Bronchial epithelial cell (primary cell): Measurements from ENCODE around the gene GPR150. TPM values are rescaled to one million over a fixed set of nuclear protein-coding genes. Genes with fewer than 3 reads are reported as not detected.

ENCODE experiments used
- DNase-seq: peaks from one replicate; pipeline ENCODE4 v3.0.0-alpha.2; 2010; ENCODE audit warnings: low read depth
- FAIRE-seq: peaks from 2 replicates; lab custom pipeline; 2011; peaks lifted over from hg19 to GRCh38; lab: Jason Lieb, UNC
- H3K27me3 ChIP-seq: 2 replicates; pipeline ENCODE4 v1.5.1; 2011; ENCODE audit warnings: low read length; ENCODE audit not compliant: control insufficient read depth, insufficient read depth
- H3K36me3 ChIP-seq: 2 replicates; pipeline ENCODE4 v1.5.1; 2011; ENCODE audit warnings: low read length; ENCODE audit not compliant: control insufficient read depth, insufficient read depth
- H3K4me3 ChIP-seq: 2 replicates; pipeline ENCODE4 v1.5.1; 2011; ENCODE audit warnings: mild to moderate bottlenecking, low read depth, low read length, control low read depth
- total RNA-seq: library from RNA; depleted of rRNA; stranded (reverse); fragments of >200 nt; gene quantifications from 2 replicates; pipeline ENCODE4 v1.2.1, GENCODE V29; 2014
- TF ChIP-seq, protein P1 (sequence below): IDR thresholded peaks from 2 replicates; pipeline ENCODE4 v1.5.1; 2011; ENCODE audit warnings: mild to moderate bottlenecking, moderate library complexity, low read length, control low read depth, inconsistent platforms; ENCODE audit not compliant: insufficient read depth, severe bottlenecking

The GPR150 gene
- total RNA-seq = 0.26 TPM in 2 replicates

DNA sequence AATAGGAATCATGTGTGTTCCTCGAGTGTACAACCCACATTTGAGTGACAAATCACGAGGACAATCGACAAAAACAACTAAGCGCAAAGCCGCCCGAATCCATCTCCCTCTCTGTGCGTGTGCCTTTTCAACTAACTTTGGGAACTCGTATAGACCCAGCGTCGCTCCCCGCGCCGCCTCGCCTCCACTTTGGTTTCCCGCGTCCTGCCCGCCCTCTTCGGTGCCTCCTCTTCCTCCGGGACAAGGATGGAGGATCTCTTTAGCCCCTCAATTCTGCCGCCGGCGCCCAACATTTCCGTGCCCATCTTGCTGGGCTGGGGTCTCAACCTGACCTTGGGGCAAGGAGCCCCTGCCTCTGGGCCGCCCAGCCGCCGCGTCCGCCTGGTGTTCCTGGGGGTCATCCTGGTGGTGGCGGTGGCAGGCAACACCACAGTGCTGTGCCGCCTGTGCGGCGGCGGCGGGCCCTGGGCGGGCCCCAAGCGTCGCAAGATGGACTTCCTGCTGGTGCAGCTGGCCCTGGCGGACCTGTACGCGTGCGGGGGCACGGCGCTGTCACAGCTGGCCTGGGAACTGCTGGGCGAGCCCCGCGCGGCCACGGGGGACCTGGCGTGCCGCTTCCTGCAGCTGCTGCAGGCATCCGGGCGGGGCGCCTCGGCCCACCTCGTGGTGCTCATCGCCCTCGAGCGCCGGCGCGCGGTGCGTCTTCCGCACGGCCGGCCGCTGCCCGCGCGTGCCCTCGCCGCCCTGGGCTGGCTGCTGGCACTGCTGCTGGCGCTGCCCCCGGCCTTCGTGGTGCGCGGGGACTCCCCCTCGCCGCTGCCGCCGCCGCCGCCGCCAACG, at the start of gene GPR150:
Gene GPR150, plus strand, starts transcription at position 58 of the 840 bp plus-strand sequence. Its CDS starts 189 bp downstream, at position 247.
- TF ChIP-seq, protein P1, sequence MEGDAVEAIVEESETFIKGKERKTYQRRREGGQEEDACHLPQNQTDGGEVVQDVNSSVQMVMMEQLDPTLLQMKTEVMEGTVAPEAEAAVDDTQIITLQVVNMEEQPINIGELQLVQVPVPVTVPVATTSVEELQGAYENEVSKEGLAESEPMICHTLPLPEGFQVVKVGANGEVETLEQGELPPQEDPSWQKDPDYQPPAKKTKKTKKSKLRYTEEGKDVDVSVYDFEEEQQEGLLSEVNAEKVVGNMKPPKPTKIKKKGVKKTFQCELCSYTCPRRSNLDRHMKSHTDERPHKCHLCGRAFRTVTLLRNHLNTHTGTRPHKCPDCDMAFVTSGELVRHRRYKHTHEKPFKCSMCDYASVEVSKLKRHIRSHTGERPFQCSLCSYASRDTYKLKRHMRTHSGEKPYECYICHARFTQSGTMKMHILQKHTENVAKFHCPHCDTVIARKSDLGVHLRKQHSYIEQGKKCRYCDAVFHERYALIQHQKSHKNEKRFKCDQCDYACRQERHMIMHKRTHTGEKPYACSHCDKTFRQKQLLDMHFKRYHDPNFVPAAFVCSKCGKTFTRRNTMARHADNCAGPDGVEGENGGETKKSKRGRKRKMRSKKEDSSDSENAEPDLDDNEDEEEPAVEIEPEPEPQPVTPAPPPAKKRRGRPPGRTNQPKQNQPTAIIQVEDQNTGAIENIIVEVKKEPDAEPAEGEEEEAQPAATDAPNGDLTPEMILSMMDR = no peak
- no peak for DNase-seq

DNA sequence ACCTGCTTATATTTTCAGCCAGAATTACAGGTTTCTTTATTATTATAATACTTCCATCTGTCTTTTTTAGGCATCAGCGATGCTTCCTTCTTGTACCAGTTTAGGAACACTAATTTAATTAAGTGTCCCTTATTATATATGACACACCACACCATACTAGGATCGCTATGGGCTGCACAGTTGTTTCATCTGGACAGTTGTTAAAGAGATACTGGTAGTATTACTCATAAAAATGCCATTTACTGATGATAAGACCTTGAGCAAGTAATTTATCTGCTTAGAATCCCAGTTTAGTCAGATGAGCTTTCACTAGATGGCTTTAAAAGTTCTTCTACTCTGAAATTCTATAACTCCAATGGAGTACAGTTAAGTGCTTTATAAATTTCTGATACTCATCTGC, 47.9 kb upstream of the GPR150 start:
- H3K36me3 ChIP-seq = no peaks in the 10 kb centered on the region
- H3K27me3 ChIP-seq = no peaks in the 10 kb centered on the region
- FAIRE-seq (no peak), DNase-seq (no peak)
- TF ChIP-seq, protein P1 = no peak
- no peak overlapping the region for H3K4me3 ChIP-seq

More for the DNA sequence above, at the start of gene GPR150:
- no peaks in the 10 kb centered on the region for H3K36me3 ChIP-seq
- H3K4me3 ChIP-seq = peak within 1 kb of the TSS; percentile 48
- FAIRE-seq = no peak
- H3K27me3 ChIP-seq = no peaks in the 10 kb centered on the region

GRCh38 chr5:95581576-95581975, 38.3 kb upstream of the GPR150 start:
- no peak for FAIRE-seq
- Histone ChIP-seq H3K36me3 (no peaks in the 10 kb centered on the region), H3K4me3 (no peak overlapping the region), H3K27me3 (no peaks in the 10 kb centered on the region)
- TF ChIP-seq, protein P1 = no peak
- DNase-seq = no peak

DNA sequence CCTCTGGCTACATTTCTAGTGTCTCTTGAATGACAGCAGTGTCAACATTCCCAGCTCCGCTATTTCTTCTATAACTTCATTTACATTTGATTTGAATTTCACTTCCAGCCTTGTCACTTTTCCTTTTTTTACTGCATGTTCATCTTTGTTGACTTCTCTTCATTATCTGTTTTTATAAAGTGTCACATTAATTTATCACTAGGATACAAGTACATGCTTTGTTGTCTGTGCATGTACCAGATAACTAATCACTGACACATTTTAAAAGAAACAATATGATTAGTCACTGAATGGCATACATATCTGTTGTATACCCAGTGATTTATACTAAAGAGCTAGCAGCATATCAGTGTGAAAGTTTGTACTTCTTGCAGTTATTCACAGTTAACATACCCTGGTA, 35.9 kb upstream of the GPR150 start:
- FAIRE-seq (no peak), DNase-seq (peak; percentile 58)
- H3K27me3 ChIP-seq = no peaks in the 10 kb centered on the region
- TF ChIP-seq, protein P1 = no peak
- H3K4me3 ChIP-seq = no peak overlapping the region
- H3K36me3 ChIP-seq = no peaks in the 10 kb centered on the region

DNA sequence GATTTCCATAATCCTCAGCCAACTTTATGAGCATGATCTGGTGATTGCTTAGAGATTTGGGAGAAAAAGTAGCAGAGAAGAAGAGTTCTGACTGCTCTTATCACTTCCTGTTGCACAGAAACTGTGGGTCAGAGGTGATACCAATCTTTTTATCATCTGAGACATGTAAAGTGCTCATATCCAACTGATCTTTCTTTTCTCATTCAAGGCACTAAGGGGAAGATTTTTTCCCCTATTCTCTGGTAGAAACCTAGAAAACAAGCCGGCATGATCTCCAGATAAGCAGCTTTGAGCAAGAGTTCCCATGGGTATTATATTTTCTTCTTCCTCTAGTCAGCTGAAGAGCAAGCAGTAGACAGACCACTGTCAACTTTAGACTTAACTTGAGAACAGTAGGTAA, 29.0 kb upstream of the GPR150 start:
- Histone ChIP-seq H3K27me3 (no peaks in the 10 kb centered on the region), H3K4me3 (no peak overlapping the region), H3K36me3 (no peaks in the 10 kb centered on the region)
- FAIRE-seq (no peak), DNase-seq (no peak)
- TF ChIP-seq, protein P1 = no peak

- Histone ChIP-seq H3K36me3 (no peaks in the 10 kb centered on the region), H3K4me3 (no peak overlapping the region), H3K27me3 (no peaks in the 10 kb centered on the region)
- peak; percentile 87 for DNase-seq
- no peak for FAIRE-seq
- TF ChIP-seq, protein P1 = no peak
Measured at GRCh38 chr5:95591490-95591901, 28.4 kb upstream of the GPR150 start.
